GM18517 (cell line): ENCODE data around the gene ZNF764.

Source experiments
- ATAC-seq: cut with Tn5 transposase; IDR thresholded peaks from one replicate; pipeline ENCODE4 v1.9.1; 2021; ENCODE audit warnings: mild to moderate bottlenecking, moderate library complexity; ENCODE audit not compliant: unreplicated experiment

ZNF764 gene

GRCh38 chr16:30570636-30571444, 12.7 kb upstream of the ZNF764 start:
- no peak for ATAC-seq

- no peak for ATAC-seq
Observed at GRCh38 chr16:30569746-30570635, 11.8 kb upstream of the ZNF764 start.

GRCh38 chr16:30569281-30569680, 11.1 kb upstream of the ZNF764 start:
- ATAC-seq: no peak

- ATAC-seq: no peak
Observed at GRCh38 chr16:30567991-30568638, 9.9 kb upstream of the ZNF764 start.

GRCh38 chr16:30567160-30567990, 9.2 kb upstream of the ZNF764 start:
- no peak for ATAC-seq

GRCh38 chr16:30566531-30566930, 8.4 kb upstream of the ZNF764 start:
- ATAC-seq: no peak

GRCh38 chr16:30565984-30566383, 7.8 kb upstream of the ZNF764 start:
- no peak for ATAC-seq

- no peak for ATAC-seq
Observed at GRCh38 chr16:30565526-30565925, 7.4 kb upstream of the ZNF764 start.

- ATAC-seq: no peak
Observed at GRCh38 chr16:30562021-30562420, 3.8 kb upstream of the ZNF764 start.

- no peak for ATAC-seq
Observed at GRCh38 chr16:30561089-30561816, 3.1 kb upstream of the ZNF764 start.

GRCh38 chr16:30559690-30560089, 1.5 kb upstream of the ZNF764 start:
- ATAC-seq: no peak

- no peak for ATAC-seq
Observed at GRCh38 chr16:30558789-30559377, 709 bp upstream of the ZNF764 start.

- ATAC-seq: peak; percentile 14
Observed at GRCh38 chr16:30557707-30557956, 542 bp downstream of the ZNF764 start.

- no peak for ATAC-seq
Observed at GRCh38 chr16:30556125-30556473, 2.1 kb downstream of the ZNF764 start.

GRCh38 chr16:30555315-30556124, 2.7 kb downstream of the ZNF764 start:
- ATAC-seq: no peak

GRCh38 chr16:30554557-30555314, 3.4 kb downstream of the ZNF764 start:
- no peak for ATAC-seq

GRCh38 chr16:30553393-30553899, 4.7 kb downstream of the ZNF764 start:
- ATAC-seq: no peak

- no peak for ATAC-seq
Observed at GRCh38 chr16:30552956-30553355, 5.2 kb downstream of the ZNF764 start.
